OCI-LY3 (cell line): ENCODE measurements around the gene RABL2B.

Source experiments
- H2AFZ ChIP-seq: fragments of 200-600, 300-600 bp; shearing (Covaris generic); 2 replicates; pipeline ENCODE4 v1.6.0; 2014; ENCODE audit warnings: antibody characterized with exemption, low read depth, low read length
- H3K27ac ChIP-seq: fragments of 200-600, 300-600 bp; sonication (generic); 2 replicates; pipeline ENCODE4 v1.5.1; 2014; ENCODE audit warnings: mild to moderate bottlenecking, low read length, moderate library complexity, mixed read lengths
- H3K27me3 ChIP-seq: fragments of 200-600, 300-600 bp; sonication (generic); 2 replicates; pipeline ENCODE4 v1.6.1; 2014; ENCODE audit warnings: low read depth, low read length, mixed read lengths
- H3K36me3 ChIP-seq: fragments of 200-600, 300-600 bp; sonication (generic); replicated peaks from 2 replicates; pipeline ENCODE3; 2014; ENCODE audit warnings: low read depth, low read length, mixed read lengths
- H3K4me1 ChIP-seq: fragments of 300-600, 200-600 bp; sonication (generic); 2 replicates; pipeline ENCODE4 v1.6.1; 2014; ENCODE audit warnings: low read length, mixed read lengths
- H3K4me2 ChIP-seq: fragments of 200-600, 300-600 bp; sonication (generic); 2 replicates; pipeline ENCODE4 v1.6.1; 2014; ENCODE audit warnings: low read length, mixed read lengths
- H3K4me3 ChIP-seq: fragments of 300-600, 200-600 bp; sonication (generic); 2 replicates; pipeline ENCODE4 v1.5.1; 2014; ENCODE audit warnings: antibody characterized with exemption, mild to moderate bottlenecking, low read length, moderate library complexity
- H3K79me2 ChIP-seq: fragments of 300-600, 200-600 bp; shearing (Covaris generic); 2 replicates; pipeline ENCODE4 v1.6.1; 2014; ENCODE audit warnings: mild to moderate bottlenecking, low read length, mixed read lengths
- H3K9ac ChIP-seq: fragments of 300-600, 200-600 bp; shearing (Covaris generic); 2 replicates; pipeline ENCODE4 v1.6.0; 2014; ENCODE audit warnings: mild to moderate bottlenecking, low read length, moderate library complexity
- H3K9me3 ChIP-seq: fragments of 200-600, 300-600 bp; shearing (Covaris generic); 2 replicates; pipeline ENCODE4 v1.6.1; 2014; ENCODE audit warnings: low read length, mixed read lengths; ENCODE audit not compliant: insufficient read depth
- H4K20me1 ChIP-seq: fragments of 200-600, 300-600 bp; sonication (generic); 2 replicates; pipeline ENCODE4 v1.6.1; 2016; ENCODE audit warnings: low read length, mixed read lengths; ENCODE audit not compliant: insufficient read depth
- EZH2phosphoT487 ChIP-seq: fragments of 200-600 bp; shearing (Covaris generic); IDR thresholded peaks from 2 replicates; pipeline ENCODE4 v1.6.1; 2018; ENCODE audit warnings: antibody characterized with exemption, mixed run types, low read depth
- TF ChIP-seq, protein P1 (sequence below): fragments of 200-600, 300-600 bp; sonication (generic); IDR thresholded peaks from 2 replicates; pipeline ENCODE4 v1.5.1; 2014; ENCODE audit warnings: antibody characterized with exemption, low read length, low read depth

RABL2B gene

DNA sequence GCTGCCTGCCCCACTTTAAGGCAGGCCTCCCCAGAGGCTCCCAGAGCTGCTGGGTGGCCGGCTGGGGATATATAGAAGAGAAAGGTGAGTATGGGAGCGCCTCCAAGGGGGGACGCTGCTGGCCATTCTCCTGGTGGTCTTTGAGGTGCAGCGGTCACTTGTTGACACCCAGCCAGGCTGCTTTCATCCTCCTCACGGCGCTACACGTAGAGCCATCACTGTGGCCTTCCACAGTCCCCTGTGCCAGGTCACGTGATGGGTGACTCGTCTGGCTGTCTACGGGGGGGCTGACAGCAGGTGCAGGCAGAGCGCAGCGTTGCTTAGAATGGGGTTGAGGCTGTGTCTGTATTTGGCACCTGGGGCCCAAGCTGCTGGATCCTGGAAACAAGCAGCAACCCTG lies 43.5 kb downstream of the RABL2B start:
- no peaks in the 10 kb centered on the region for H4K20me1 ChIP-seq
- H3K9ac ChIP-seq: no peak overlapping the region
- H3K9me3 ChIP-seq: no peaks in the 10 kb centered on the region
- H3K79me2 ChIP-seq: no peaks in the 10 kb centered on the region
- H3K4me2 ChIP-seq: no peak overlapping the region
- H3K27me3 ChIP-seq: peaks cover 13% of the 10 kb centered on the region; the same call in 1 of the 2 replicates
- H2AFZ ChIP-seq: no peak overlapping the region
- H3K36me3 ChIP-seq: no peaks in the 10 kb centered on the region
- no peak overlapping the region for H3K27ac ChIP-seq
- no peaks in the 10 kb centered on the region for H3K4me1 ChIP-seq
- TF ChIP-seq EZH2phosphoT487: no peak
- TF ChIP-seq, protein P1, sequence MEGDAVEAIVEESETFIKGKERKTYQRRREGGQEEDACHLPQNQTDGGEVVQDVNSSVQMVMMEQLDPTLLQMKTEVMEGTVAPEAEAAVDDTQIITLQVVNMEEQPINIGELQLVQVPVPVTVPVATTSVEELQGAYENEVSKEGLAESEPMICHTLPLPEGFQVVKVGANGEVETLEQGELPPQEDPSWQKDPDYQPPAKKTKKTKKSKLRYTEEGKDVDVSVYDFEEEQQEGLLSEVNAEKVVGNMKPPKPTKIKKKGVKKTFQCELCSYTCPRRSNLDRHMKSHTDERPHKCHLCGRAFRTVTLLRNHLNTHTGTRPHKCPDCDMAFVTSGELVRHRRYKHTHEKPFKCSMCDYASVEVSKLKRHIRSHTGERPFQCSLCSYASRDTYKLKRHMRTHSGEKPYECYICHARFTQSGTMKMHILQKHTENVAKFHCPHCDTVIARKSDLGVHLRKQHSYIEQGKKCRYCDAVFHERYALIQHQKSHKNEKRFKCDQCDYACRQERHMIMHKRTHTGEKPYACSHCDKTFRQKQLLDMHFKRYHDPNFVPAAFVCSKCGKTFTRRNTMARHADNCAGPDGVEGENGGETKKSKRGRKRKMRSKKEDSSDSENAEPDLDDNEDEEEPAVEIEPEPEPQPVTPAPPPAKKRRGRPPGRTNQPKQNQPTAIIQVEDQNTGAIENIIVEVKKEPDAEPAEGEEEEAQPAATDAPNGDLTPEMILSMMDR: no peak
- H3K4me3 ChIP-seq: no peak overlapping the region

- H3K27me3 ChIP-seq: peaks cover 13% of the 10 kb centered on the region; the same call in 1 of the 2 replicates
- H3K79me2 ChIP-seq: no peaks in the 10 kb centered on the region
Measured at GRCh38 chr22:50739279-50739691, 44.2 kb downstream of the RABL2B start.

DNA sequence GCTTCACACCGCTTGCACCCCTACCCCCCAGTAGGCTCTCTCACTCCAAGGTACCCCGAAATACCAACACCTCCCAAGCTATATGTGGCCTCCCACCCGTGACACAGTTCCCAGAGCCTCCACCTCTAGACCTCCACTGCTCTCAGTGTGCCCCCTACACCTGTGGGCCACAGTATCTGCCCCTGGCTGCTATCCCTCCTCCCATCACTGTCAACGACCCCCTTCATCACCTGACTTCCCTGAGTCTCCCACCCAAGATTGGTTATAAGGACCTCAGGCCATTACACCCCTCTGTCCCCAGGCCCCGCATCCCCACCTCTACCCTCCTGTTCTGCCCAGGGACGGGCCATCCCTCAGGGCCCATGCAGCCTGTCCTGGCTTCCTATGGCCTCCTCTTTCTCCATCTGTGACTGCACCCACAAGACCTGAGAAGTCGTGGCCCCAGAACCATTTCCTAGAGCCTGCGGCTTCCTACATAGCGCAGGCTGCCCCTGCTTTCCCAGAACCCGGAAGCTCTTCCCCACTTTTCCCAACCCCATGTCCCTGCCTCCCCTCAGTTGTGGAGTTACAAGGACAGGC lies 44.7 kb downstream of the RABL2B start:
- H3K4me2 ChIP-seq: no peak overlapping the region
- H3K36me3 ChIP-seq: no peaks in the 10 kb centered on the region
- no peaks in the 10 kb centered on the region for H3K79me2 ChIP-seq
- no peak overlapping the region for H3K4me3 ChIP-seq
- no peaks in the 10 kb centered on the region for H3K9me3 ChIP-seq
- H3K27ac ChIP-seq: no peak overlapping the region
- H3K9ac ChIP-seq: no peak overlapping the region
- no peaks in the 10 kb centered on the region for H3K4me1 ChIP-seq
- H3K27me3 ChIP-seq: peaks cover 13% of the 10 kb centered on the region; the same call in 1 of the 2 replicates
- H4K20me1 ChIP-seq: no peaks in the 10 kb centered on the region
- H2AFZ ChIP-seq: no peak overlapping the region
- no peak for TF ChIP-seq EZH2phosphoT487
- TF ChIP-seq, protein P1: no peak

More at GRCh38 chr22:50739279-50739691, 44.2 kb downstream of the RABL2B start:
- Histone ChIP-seq H3K27ac (no peak overlapping the region), H2AFZ (no peak overlapping the region), H3K4me2 (no peak overlapping the region), H3K4me3 (no peak overlapping the region), H3K4me1 (no peaks in the 10 kb centered on the region), H3K36me3 (no peaks in the 10 kb centered on the region), H3K9ac (no peak overlapping the region), H4K20me1 (no peaks in the 10 kb centered on the region), H3K9me3 (no peaks in the 10 kb centered on the region)
- no peak for TF ChIP-seq EZH2phosphoT487
- TF ChIP-seq, protein P1: no peak

- Histone ChIP-seq H3K36me3 (no peaks in the 10 kb centered on the region), H3K27me3 (peaks cover 13% of the 10 kb centered on the region; the same call in 1 of the 2 replicates), H3K9me3 (no peaks in the 10 kb centered on the region), H3K4me1 (no peaks in the 10 kb centered on the region), H2AFZ (no peak within 1 kb of the TSS), H3K27ac (no peak within 1 kb of the TSS), H3K4me2 (no peak within 1 kb of the TSS), H3K4me3 (no peak within 1 kb of the TSS), H3K79me2 (no peaks in the 10 kb centered on the region), H3K9ac (no peak within 1 kb of the TSS), H4K20me1 (no peaks in the 10 kb centered on the region)
- no peak for TF ChIP-seq EZH2phosphoT487
- TF ChIP-seq, protein P1: no peak
Measured at GRCh38 chr22:50737728-50738648, 45.4 kb downstream of the RABL2B start, which contains the start of gene ACR. Gene ACR, plus strand, starts transcription at chr22:50738204. Its CDS starts 32 bp downstream, at chr22:50738236.
